Measurements from ENCODE around the gene B3GAT2. TPM values are rescaled to one million over a fixed set of nuclear protein-coding genes. Genes with fewer than 3 reads are reported as not detected.

Gene B3GAT2
- total and polyA plus RNA-seq, 2 of the 13 experiments (the other 11 are each of a cell fraction or from before 2014, with no cell fraction given) = 0.01 to 0.02 TPM

- no peak for TF ChIP-seq ZFP91 (CRISPR knock-in tag; IDR thresholded peaks at IDR 0.05; ENCODE audit: borderline replicate concordance)
- TF ChIP-seq KLF11 (CRISPR knock-in tag; IDR thresholded peaks at IDR 0.05) = no peak
- no peak for TF ChIP-seq HIVEP1 (CRISPR knock-in tag; IDR thresholded peaks at IDR 0.05)
- TF ChIP-seq ZNF34 (CRISPR knock-in tag; IDR thresholded peaks at IDR 0.05; ENCODE audit: borderline replicate concordance) = no peak
- TF ChIP-seq NR2F6 (IDR thresholded peaks at IDR 0.05) = 0 out of 2 replicates have a peak, but pooled peaks have one; percentile 20
- 0 out of 2 replicates have a peak, but pooled peaks have one; percentile 13 for TF ChIP-seq NR2F6 (CRISPR knock-in tag; IDR thresholded peaks at IDR 0.05)
- TF ChIP-seq AGO1 (IDR thresholded peaks at IDR 0.05; ENCODE audit: low read depth, low read length, poor library complexity, severe bottlenecking) = no peak
- TF ChIP-seq KDM5B (CRISPR knock-in tag; IDR thresholded peaks at IDR 0.05; ENCODE audit: borderline replicate concordance) = no peak
- no peak for TF ChIP-seq NRL (CRISPR knock-in tag; IDR thresholded peaks at IDR 0.05; ENCODE audit: borderline replicate concordance)
- TF ChIP-seq ZNF143 (CRISPR knock-in tag; IDR thresholded peaks at IDR 0.05) = no peak
- no peak for TF ChIP-seq ARHGAP35 (CRISPR knock-in tag; IDR thresholded peaks at IDR 0.05; ENCODE audit: borderline replicate concordance)
- TF ChIP-seq TCF7 (IDR thresholded peaks at IDR 0.05; ENCODE audit: low read depth) = peak; percentile 19; the same call in 1 of the 2 replicates
- no peak for TF ChIP-seq ZNF326 (CRISPR knock-in tag; IDR thresholded peaks at IDR 0.05; ENCODE audit: borderline replicate concordance)
- no peak for TF ChIP-seq TCF7L2 (IDR thresholded peaks at IDR 0.05; ENCODE audit: low read depth, low read length)
- TF ChIP-seq YY1 (IDR thresholded peaks at IDR 0.05; ENCODE audit: insufficient read depth, insufficient replicate concordance, low read depth, low read length) = no peak
- peak; percentile 50; the same call in 1 of the 2 replicates for TF ChIP-seq HOMEZ (CRISPR knock-in tag; IDR thresholded peaks at IDR 0.05; ENCODE audit: low read depth)
- no peak for TF ChIP-seq NCOA5 (CRISPR knock-in tag; IDR thresholded peaks at IDR 0.05)
- TF ChIP-seq NFKBIZ (CRISPR knock-in tag; IDR thresholded peaks at IDR 0.05) = no peak
- no peak for TF ChIP-seq ZMYM2 (CRISPR knock-in tag; IDR thresholded peaks at IDR 0.05)
- TF ChIP-seq CCAR2 (optimal IDR thresholded peaks at IDR 0.05; ENCODE audit: low read depth, low read length) = no peak
- TF ChIP-seq ZMYM3 (CRISPR knock-in tag; IDR thresholded peaks at IDR 0.05) = no peak
- TF ChIP-seq CREB1 (IDR thresholded peaks at IDR 0.05) = peak; percentile 28; the same call in 1 of the 2 replicates
- peak; percentile 48; the same call in 1 of the 2 replicates for TF ChIP-seq CREB1 (CRISPR knock-in tag; IDR thresholded peaks at IDR 0.05)
- TF ChIP-seq REXO4 (CRISPR knock-in tag; IDR thresholded peaks at IDR 0.05; ENCODE audit: borderline replicate concordance) = no peak
- no peak for TF ChIP-seq KLF15 (CRISPR knock-in tag; IDR thresholded peaks at IDR 0.05; ENCODE audit: borderline replicate concordance)
- TF ChIP-seq SMARCC2 (IDR thresholded peaks at IDR 0.05) = peak; percentile 29; the same call in 1 of the 2 replicates
- peak; percentile 46; the same call in 1 of the 2 replicates for TF ChIP-seq SOX5 (CRISPR knock-in tag; IDR thresholded peaks at IDR 0.05; ENCODE audit: borderline replicate concordance)
- TF ChIP-seq MED8 (CRISPR knock-in tag; IDR thresholded peaks at IDR 0.05; ENCODE audit: insufficient replicate concordance) = no peak
- no peak for TF ChIP-seq JUND (CRISPR knock-in tag; IDR thresholded peaks at IDR 0.05)
- TF ChIP-seq BORCS8-MEF2B (CRISPR knock-in tag; IDR thresholded peaks at IDR 0.05) = no peak
Measured at GRCh38 chr6:70849348-70850069, 107.4 kb downstream of the B3GAT2 start (continued).

Data from HepG2 (cell line).